CD4-positive, alpha-beta T cell (primary cell): ENCODE data around the gene ARNT2. TPM values are rescaled to one million over a fixed set of nuclear protein-coding genes. Genes with fewer than 3 reads are reported as not detected.

Source experiments
- ATAC-seq: fragments of 200-7000 bp; cut with Tn5 transposase; one replicate; pipeline ENCODE4 v1.10.0; 2022; ENCODE audit warnings: mild to moderate bottlenecking; ENCODE audit not compliant: poor library complexity
- CTCF ChIA-PET: fragments of 350-600 bp; sonication (Branson Sonifier 250); formaldehyde crosslinking; loops from one replicate; lab custom pipeline; 2021; ENCODE audit warnings: antibody characterized with exemption, inconsistent platforms; lab: Charles Lee
- POLR2A ChIA-PET: fragments of 350-600 bp; sonication (Branson Sonifier 250); formaldehyde crosslinking; loops from one replicate; lab custom pipeline; 2021; ENCODE audit warnings: antibody characterized with exemption, inconsistent platforms; lab: Charles Lee
- DNase-seq, 14 experiments: peaks; one replicate each; pipeline ENCODE4 v3.0.0-alpha.2; 2013 to 2020; ENCODE audit warnings: mixed read lengths in 2 of 14
- H3K27ac ChIP-seq, 2 donors: one replicate each; pipeline versions ENCODE4 v1.5.1 to v1.7.0; 2013; ENCODE audit warnings: low read length in 2 of 2, low read depth in 1 of 2, mild to moderate bottlenecking in 1 of 2
- H3K27me3 ChIP-seq, 2 experiments: 1 replicate in 1 of 2; 2 replicates in 1 of 2; pipeline versions ENCODE4 v1.6.1 to v1.7.0; 2013; ENCODE audit warnings: low read length in 2 of 2, control low read depth in 1 of 2, mild to moderate bottlenecking in 1 of 2, moderate library complexity in 1 of 2; ENCODE audit not compliant: insufficient read depth in 2 of 2, control insufficient read depth in 1 of 2
- H3K36me3 ChIP-seq: one replicate; pipeline ENCODE4 v1.6.1; 2013; ENCODE audit warnings: low read length, control low read depth; ENCODE audit not compliant: insufficient read depth
- H3K4me1 ChIP-seq: one replicate; pipeline ENCODE4 v1.6.1; 2013; ENCODE audit warnings: low read length, control low read depth; ENCODE audit not compliant: insufficient read depth
- H3K4me3 ChIP-seq: one replicate; pipeline ENCODE4 v1.5.1; 2013; ENCODE audit warnings: mild to moderate bottlenecking, low read length, moderate library complexity
- H3K9me3 ChIP-seq, 2 experiments: 1 replicate in 1 of 2; 2 replicates in 1 of 2; pipeline versions ENCODE4 v1.6.1 to v1.7.0; 2013; ENCODE audit warnings: low read length in 2 of 2, mild to moderate bottlenecking in 2 of 2, control low read depth in 1 of 2, moderate library complexity in 1 of 2; ENCODE audit not compliant: control insufficient read depth in 1 of 2, insufficient read depth in 1 of 2
- H3K27ac Mint-ChIP-seq: one replicate; pipeline ENCODE4 v1.8.0; 2020; ENCODE audit warnings: mixed read lengths
- H3K27me3 Mint-ChIP-seq: one replicate; pipeline ENCODE4 v1.8.0; 2021; ENCODE audit warnings: mixed read lengths
- H3K36me3 Mint-ChIP-seq: one replicate; pipeline ENCODE4 v1.8.0; 2021; ENCODE audit warnings: low read depth, mixed read lengths
- H3K4me1 Mint-ChIP-seq: one replicate; pipeline ENCODE4 v1.8.0; 2021; ENCODE audit warnings: low read depth, mixed read lengths
- H3K4me3 Mint-ChIP-seq: one replicate; pipeline ENCODE4 v1.8.0; 2020; ENCODE audit warnings: mild to moderate bottlenecking, mixed read lengths
- H3K9me3 Mint-ChIP-seq: one replicate; pipeline ENCODE4 v1.8.0; 2020; ENCODE audit warnings: mixed read lengths
- intact Hi-C, 2 experiments: fragments of 100-400 bp; cut with DNase I in 1 of 2; cut with micrococcal nuclease in 1 of 2; formaldehyde crosslinking; loops; one replicate each; pipeline versions ENCODE4 v1.15.1 to v1.9.0; 2023 to 2025; cut with DNase I, micrococcal nuclease
- polyA plus RNA-seq, 2 donors: library from polyadenylated mRNA; unstranded; fragments of 120-200 nt; gene quantifications; one replicate each; pipeline ENCODE4 v1.2.1, GENCODE V29; 2013
- total RNA-seq, 174 experiments: library from RNA in 2 of 174; stranded (reverse) in 2 of 174; gene quantifications; one replicate each; pipeline ENCODE4 v1.2.3 and lab custom pipeline; 2021 to 2026
- TF ChIP-seq, protein P1 (sequence below): fragments of 200-600 bp; IDR thresholded peaks from one replicate; pipeline ENCODE4 v1.8.0; 2022; ENCODE audit warnings: antibody characterized with exemption, mild to moderate bottlenecking

ARNT2 gene
- total RNA-seq (not detected), total RNA-seq (lab: John Stamatoyannopoulos, UW) (0 to 1.1 (median 0.12) reads per million in 172 experiments)
- polyA plus RNA-seq (2013, experiment 1 of 2) = not detected
- 0.18 TPM for polyA plus RNA-seq (2013, experiment 2 of 2)

GRCh38 chr15:80404057-80404760, at the start of gene ARNT2:
TSS of gene ARNT2 (plus strand) at chr15:80404382. CDS start at chr15:80404516, 134 bp downstream.
- Histone ChIP-seq H3K27ac (no peak within 1 kb of the TSS), H3K4me1 (peaks cover 2% of the 10 kb centered on the region), H3K36me3 (no peaks in the 10 kb centered on the region), H3K4me3 (no peak within 1 kb of the TSS), H3K9me3 (no peaks in the 10 kb centered on the region), H3K27me3 (peaks cover 39 to 78% of the 10 kb centered on the region in 2 experiments)
- no peak within 1 kb of the TSS for H3K27ac Mint-ChIP-seq
- H3K4me3 Mint-ChIP-seq = no peak within 1 kb of the TSS
- peaks cover 4% of the 10 kb centered on the region for H3K4me1 Mint-ChIP-seq
- ChIA-PET CTCF (no interaction called here), POLR2A (no interaction called here)
- peaks cover 71% of the 10 kb centered on the region for H3K27me3 Mint-ChIP-seq
- H3K36me3 Mint-ChIP-seq = no peaks in the 10 kb centered on the region
- intact Hi-C loops = no loop called here
- ATAC-seq = no peak
- DNase-seq = no peak
- no peaks in the 10 kb centered on the region for H3K9me3 Mint-ChIP-seq
- TF ChIP-seq, protein P1, sequence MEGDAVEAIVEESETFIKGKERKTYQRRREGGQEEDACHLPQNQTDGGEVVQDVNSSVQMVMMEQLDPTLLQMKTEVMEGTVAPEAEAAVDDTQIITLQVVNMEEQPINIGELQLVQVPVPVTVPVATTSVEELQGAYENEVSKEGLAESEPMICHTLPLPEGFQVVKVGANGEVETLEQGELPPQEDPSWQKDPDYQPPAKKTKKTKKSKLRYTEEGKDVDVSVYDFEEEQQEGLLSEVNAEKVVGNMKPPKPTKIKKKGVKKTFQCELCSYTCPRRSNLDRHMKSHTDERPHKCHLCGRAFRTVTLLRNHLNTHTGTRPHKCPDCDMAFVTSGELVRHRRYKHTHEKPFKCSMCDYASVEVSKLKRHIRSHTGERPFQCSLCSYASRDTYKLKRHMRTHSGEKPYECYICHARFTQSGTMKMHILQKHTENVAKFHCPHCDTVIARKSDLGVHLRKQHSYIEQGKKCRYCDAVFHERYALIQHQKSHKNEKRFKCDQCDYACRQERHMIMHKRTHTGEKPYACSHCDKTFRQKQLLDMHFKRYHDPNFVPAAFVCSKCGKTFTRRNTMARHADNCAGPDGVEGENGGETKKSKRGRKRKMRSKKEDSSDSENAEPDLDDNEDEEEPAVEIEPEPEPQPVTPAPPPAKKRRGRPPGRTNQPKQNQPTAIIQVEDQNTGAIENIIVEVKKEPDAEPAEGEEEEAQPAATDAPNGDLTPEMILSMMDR = no peak

DNA sequence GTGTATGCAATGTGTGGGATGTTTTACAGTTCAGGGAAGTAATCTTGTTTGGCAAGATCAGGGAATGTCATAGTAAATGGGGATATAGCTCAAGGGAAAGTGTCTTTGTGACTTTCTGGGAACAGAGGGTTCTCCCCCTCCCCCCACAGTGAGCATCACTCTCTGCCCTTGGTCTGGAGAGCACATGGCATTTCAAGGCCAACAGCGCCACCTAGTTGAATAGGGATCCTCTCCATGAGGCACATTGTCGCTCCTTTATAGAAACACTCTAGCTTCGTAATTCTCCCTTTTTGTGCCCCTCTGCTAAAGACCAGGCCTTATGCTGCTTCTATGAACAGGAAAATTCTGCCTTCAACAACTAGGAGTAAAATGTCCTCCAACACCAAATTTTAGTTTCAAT, 37.1 kb upstream of the ARNT2 start:
- Histone ChIP-seq H3K9me3 (peaks cover 22 to 33% of the 10 kb centered on the region in 2 experiments), H3K27ac (no peak overlapping the region), H3K4me1 (no peaks in the 10 kb centered on the region), H3K36me3 (no peaks in the 10 kb centered on the region), H3K27me3 (peaks cover 0 to 10% of the 10 kb centered on the region in 2 experiments), H3K4me3 (no peak overlapping the region)
- peaks cover under 1% of the 10 kb centered on the region for H3K27me3 Mint-ChIP-seq
- H3K27ac Mint-ChIP-seq = no peak overlapping the region
- DNase-seq = no peak
- no peaks in the 10 kb centered on the region for H3K36me3 Mint-ChIP-seq
- TF ChIP-seq, protein P1 = no peak
- ATAC-seq = no peak
- POLR2A ChIA-PET = no interaction called here
- no peaks in the 10 kb centered on the region for H3K4me1 Mint-ChIP-seq
- peaks cover 22% of the 10 kb centered on the region for H3K9me3 Mint-ChIP-seq
- no peak overlapping the region for H3K4me3 Mint-ChIP-seq
- CTCF ChIA-PET = no interaction called here
- intact Hi-C loops = no loop called here

DNA sequence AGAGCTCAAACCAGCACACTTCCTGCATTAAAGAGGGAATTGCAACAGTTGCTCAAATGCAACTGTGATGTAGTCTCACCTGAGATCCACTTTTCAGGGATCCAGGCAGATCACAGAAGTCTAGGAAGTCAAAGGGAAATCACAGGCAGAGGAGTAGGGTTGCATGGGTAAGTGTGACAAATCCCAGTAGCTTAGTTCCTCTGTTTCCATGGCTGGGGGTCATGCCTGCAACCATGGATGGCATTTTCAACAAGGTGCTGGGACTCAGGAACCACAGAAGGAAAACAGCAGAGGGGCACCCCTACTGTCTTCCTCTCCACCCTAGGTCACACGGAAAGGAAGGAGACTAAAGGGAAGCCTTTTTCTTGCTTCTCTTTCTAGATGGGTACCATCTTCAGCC, 36.5 kb upstream of the ARNT2 start:
- peaks cover 22 to 33% of the 10 kb centered on the region in 2 experiments for H3K9me3 ChIP-seq
- intact Hi-C loops = no loop called here
- ChIA-PET POLR2A (no interaction called here), CTCF (no interaction called here)
- ATAC-seq (no peak), DNase-seq (no peak)
- H3K27me3 ChIP-seq = peaks cover 0 to 10% of the 10 kb centered on the region in 2 experiments
- no peaks in the 10 kb centered on the region for H3K27me3 Mint-ChIP-seq
- no peaks in the 10 kb centered on the region for H3K36me3 ChIP-seq
- TF ChIP-seq, protein P1 = no peak
- H3K27ac Mint-ChIP-seq = no peak overlapping the region
- H3K4me3 ChIP-seq = no peak overlapping the region
- H3K36me3 Mint-ChIP-seq = no peaks in the 10 kb centered on the region
- peaks cover 22% of the 10 kb centered on the region for H3K9me3 Mint-ChIP-seq
- no peaks in the 10 kb centered on the region for H3K4me1 Mint-ChIP-seq
- no peak overlapping the region for H3K27ac ChIP-seq
- no peak overlapping the region for H3K4me3 Mint-ChIP-seq
- H3K4me1 ChIP-seq = no peaks in the 10 kb centered on the region
